ENCODE data around the gene PECR. TPM values are rescaled to one million over a fixed set of nuclear protein-coding genes. Genes with fewer than 3 reads are reported as not detected.

The PECR gene
- total RNA-seq, 3 donors from 2014 or later, result 6.3 to 62.7 (median 10.2) TPM

GRCh38 chr2:216107320-216107719 is 25.7 kb upstream of the PECR start:
- Histone ChIP-seq H3K9me3 (no peaks in the 10 kb centered on the region), H3K27ac (peak overlapping the region in 1 of 2 donors; percentile 45), H3K4me1 (peaks cover 0 to 14% of the 10 kb centered on the region in 2 donors), H3K4me3 (peak overlapping the region in 1 of 3 donors; percentile 26), H3K27me3 (no peaks in the 10 kb centered on the region), H3K36me3 (no peaks in the 10 kb centered on the region)
- intact Hi-C loops (cut with DNase I; ENCODE audit: low total_unique reads), result loop anchor here (10.0 kb wide), 1 partner anchor 557 kb away; no protein-coding TSS in a partner anchor
- DNase-seq (ENCODE audit: low spot score in 2 of 2), result no peak
- TF ChIP-seq POLR2A (IDR thresholded peaks at IDR 0.05) (no peak), CTCF (IDR thresholded peaks at IDR 0.05) (no peak), POLR2AphosphoS5 (IDR thresholded peaks at IDR 0.05) (no peak)

GRCh38 chr2:216104691-216105090 is 23.1 kb upstream of the PECR start:
- no peak overlapping the region for H3K27ac ChIP-seq
- no peaks in the 10 kb centered on the region for H3K9me3 ChIP-seq
- intact Hi-C loops (cut with DNase I; ENCODE audit: low total_unique reads), result loop anchor here (10.0 kb wide), 1 partner anchor 560 kb away; no protein-coding TSS in a partner anchor

GRCh38 chr2:216103213-216103612 is 21.6 kb upstream of the PECR start:
- Histone ChIP-seq H3K36me3 (no peaks in the 10 kb centered on the region), H3K4me3 (no peak overlapping the region), H3K4me1 (no peaks in the 10 kb centered on the region), H3K9me3 (no peaks in the 10 kb centered on the region), H3K27me3 (no peaks in the 10 kb centered on the region), H3K27ac (no peak overlapping the region)
- DNase-seq (ENCODE audit: low spot score in 2 of 2), result no peak
- TF ChIP-seq CTCF (IDR thresholded peaks at IDR 0.05), result no peak
- no peak for TF ChIP-seq POLR2A (IDR thresholded peaks at IDR 0.05)
- no peak for TF ChIP-seq POLR2AphosphoS5 (IDR thresholded peaks at IDR 0.05)
- intact Hi-C loops (cut with DNase I; ENCODE audit: low total_unique reads), result loop anchor here (10.0 kb wide), 1 partner anchor 562 kb away; no protein-coding TSS in a partner anchor

More at GRCh38 chr2:216104691-216105090, 23.1 kb upstream of the PECR start:
- no peak for DNase-seq (ENCODE audit: low spot score in 2 of 2)
- no peaks in the 10 kb centered on the region for H3K4me1 ChIP-seq
- H3K36me3 ChIP-seq, result no peaks in the 10 kb centered on the region
- TF ChIP-seq CTCF (IDR thresholded peaks at IDR 0.05) (no peak), POLR2A (IDR thresholded peaks at IDR 0.05) (no peak), POLR2AphosphoS5 (IDR thresholded peaks at IDR 0.05) (no peak)
- H3K4me3 ChIP-seq, result no peak overlapping the region
- H3K27me3 ChIP-seq, result no peaks in the 10 kb centered on the region

GRCh38 chr2:216101109-216101508 is 19.5 kb upstream of the PECR start:
- H3K9me3 ChIP-seq, result no peaks in the 10 kb centered on the region
- intact Hi-C loops (cut with DNase I; ENCODE audit: low total_unique reads), result loop anchor here (10.0 kb wide), 1 partner anchor 564 kb away; no protein-coding TSS in a partner anchor
- no peaks in the 10 kb centered on the region for H3K27me3 ChIP-seq
- no peaks in the 10 kb centered on the region for H3K4me1 ChIP-seq
- no peak overlapping the region for H3K27ac ChIP-seq
- DNase-seq (ENCODE audit: low spot score in 2 of 2), result no peak
- TF ChIP-seq CTCF (IDR thresholded peaks at IDR 0.05), result no peak
- TF ChIP-seq POLR2A (IDR thresholded peaks at IDR 0.05), result no peak
- H3K4me3 ChIP-seq, result no peak overlapping the region
- no peaks in the 10 kb centered on the region for H3K36me3 ChIP-seq

GRCh38 chr2:216098421-216099334 is 17.1 kb upstream of the PECR start:
- intact Hi-C loops (cut with DNase I; ENCODE audit: low total_unique reads), result no loop called here
- Histone ChIP-seq H3K4me1 (no peaks in the 10 kb centered on the region), H3K27me3 (no peaks in the 10 kb centered on the region), H3K27ac (no peak overlapping the region), H3K9me3 (no peaks in the 10 kb centered on the region), H3K36me3 (no peaks in the 10 kb centered on the region), H3K4me3 (no peak overlapping the region)
- TF ChIP-seq POLR2AphosphoS5 (IDR thresholded peaks at IDR 0.05), result no peak
- no peak for DNase-seq (ENCODE audit: low spot score in 2 of 2)

All from breast epithelium (tissue), 4 donors.